NCI-H748 treated with DMSO at 0.1 percent for 48 hours (cell line): ENCODE measurements around the gene MSANTD7.
A peak's percentile ranks its signal among the peaks of the same experiment; 100 is the strongest.
"Not testable (repeated sequence)": the region's sequence is repeated elsewhere in the genome, so short reads cannot be mapped to it uniquely, and the experiment has no call there.

Experiments
- DNase-seq: peaks from one replicate; lab custom pipeline; 2025; lab: John Stamatoyannopoulos, UW

The MSANTD7 gene

GRCh38 chr10:14837757-14838581, at the start of gene MSANTD7, which contains the start of the genes CDNF and HSPA14:
MSANTD7 (plus strand) TSS chr10:14838306; CDS start chr10:14842285, 3,979 bp downstream.
CDNF (minus strand) TSS chr10:14838037; CDS start chr10:14837946, 91 bp downstream.
HSPA14 (plus strand) TSS chr10:14838306; CDS start chr10:14838403, 97 bp downstream.
- DNase-seq, result peak; percentile 84

DNA sequence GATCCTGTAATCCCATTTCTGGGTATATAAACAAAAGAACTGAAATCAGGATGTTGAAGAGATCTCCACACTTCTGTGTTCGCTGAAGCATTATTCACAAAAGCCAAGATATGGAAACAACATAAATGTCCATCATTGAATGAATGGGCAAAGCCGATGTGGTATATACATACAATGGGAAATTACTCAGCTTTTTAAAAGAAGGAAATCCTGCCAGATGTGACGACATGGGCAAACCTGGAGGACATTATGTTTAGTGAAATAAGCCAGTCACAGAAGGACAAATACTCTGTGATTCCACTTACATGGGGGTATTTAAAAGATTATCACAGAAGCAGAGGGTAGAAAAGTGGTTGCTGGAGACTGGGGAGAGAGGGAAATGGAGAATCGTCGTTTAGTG, 39.5 kb upstream of the MSANTD7 start:
- DNase-seq, result no peak

DNA sequence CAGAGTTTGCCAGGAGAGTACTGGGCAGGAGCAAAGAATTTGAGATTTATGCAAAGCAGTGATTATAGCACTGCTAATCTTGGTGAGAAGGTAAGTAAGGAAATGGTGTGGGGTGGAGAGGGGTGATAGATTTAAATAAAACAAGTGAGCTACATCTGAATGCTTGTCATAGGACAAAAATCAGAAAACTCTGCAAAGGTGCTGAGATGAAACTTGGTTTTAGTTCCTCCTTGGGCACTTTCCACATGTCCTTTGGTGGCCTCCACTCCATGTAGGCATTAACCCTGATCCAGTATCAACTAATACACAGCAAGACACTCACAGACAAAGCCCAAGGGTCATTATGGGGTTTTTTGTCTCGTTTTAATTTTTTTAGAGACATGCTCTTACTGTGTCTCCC, 37.7 kb upstream of the MSANTD7 start:
- DNase-seq, result no peak

GRCh38 chr10:14801723-14802122, 36.4 kb upstream of the MSANTD7 start:
- DNase-seq, result no peak

DNA sequence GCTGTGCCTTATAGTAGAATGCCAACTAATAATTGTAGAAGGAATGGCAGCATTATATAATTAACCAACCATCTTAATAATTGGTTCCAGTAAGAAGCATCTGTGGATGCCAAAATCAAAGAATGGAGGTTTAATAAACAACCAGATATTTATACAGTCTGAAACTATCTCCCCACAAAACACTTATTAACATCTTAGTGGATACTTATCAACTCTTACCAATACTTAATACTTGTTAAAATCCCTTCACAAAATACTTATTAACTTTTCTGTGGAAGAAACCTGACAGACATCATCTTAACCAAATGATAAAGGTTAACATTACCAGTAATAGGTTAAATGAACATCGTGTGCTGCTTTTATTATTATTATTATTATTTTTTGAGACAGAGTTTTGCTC, 34.3 kb upstream of the MSANTD7 start:
- no peak for DNase-seq

GRCh38 chr10:14806318-14806717, 31.8 kb upstream of the MSANTD7 start:
- no peak for DNase-seq

GRCh38 chr10:14810969-14811953, 26.8 kb upstream of the MSANTD7 start:
- peak; percentile 17 for DNase-seq

GRCh38 chr10:14812271-14812670, 25.8 kb upstream of the MSANTD7 start:
- DNase-seq, result no peak

- DNase-seq, result no peak
These were observed 22.4 kb upstream of the MSANTD7 start for GRCh38 chr10:14815681-14816080.

GRCh38 chr10:14816717-14817116, 21.4 kb upstream of the MSANTD7 start:
- not testable (repeated sequence) for DNase-seq

GRCh38 chr10:14820010-14820774, 17.9 kb upstream of the MSANTD7 start:
- DNase-seq, result no peak

GRCh38 chr10:14820775-14821154, 17.3 kb upstream of the MSANTD7 start:
- no peak for DNase-seq

- DNase-seq, result no peak
These were observed 16.3 kb upstream of the MSANTD7 start for GRCh38 chr10:14821635-14822375.

GRCh38 chr10:14822879-14823755, 15.0 kb upstream of the MSANTD7 start:
- no peak for DNase-seq

GRCh38 chr10:14823966-14824365, 14.1 kb upstream of the MSANTD7 start:
- no peak for DNase-seq

DNA sequence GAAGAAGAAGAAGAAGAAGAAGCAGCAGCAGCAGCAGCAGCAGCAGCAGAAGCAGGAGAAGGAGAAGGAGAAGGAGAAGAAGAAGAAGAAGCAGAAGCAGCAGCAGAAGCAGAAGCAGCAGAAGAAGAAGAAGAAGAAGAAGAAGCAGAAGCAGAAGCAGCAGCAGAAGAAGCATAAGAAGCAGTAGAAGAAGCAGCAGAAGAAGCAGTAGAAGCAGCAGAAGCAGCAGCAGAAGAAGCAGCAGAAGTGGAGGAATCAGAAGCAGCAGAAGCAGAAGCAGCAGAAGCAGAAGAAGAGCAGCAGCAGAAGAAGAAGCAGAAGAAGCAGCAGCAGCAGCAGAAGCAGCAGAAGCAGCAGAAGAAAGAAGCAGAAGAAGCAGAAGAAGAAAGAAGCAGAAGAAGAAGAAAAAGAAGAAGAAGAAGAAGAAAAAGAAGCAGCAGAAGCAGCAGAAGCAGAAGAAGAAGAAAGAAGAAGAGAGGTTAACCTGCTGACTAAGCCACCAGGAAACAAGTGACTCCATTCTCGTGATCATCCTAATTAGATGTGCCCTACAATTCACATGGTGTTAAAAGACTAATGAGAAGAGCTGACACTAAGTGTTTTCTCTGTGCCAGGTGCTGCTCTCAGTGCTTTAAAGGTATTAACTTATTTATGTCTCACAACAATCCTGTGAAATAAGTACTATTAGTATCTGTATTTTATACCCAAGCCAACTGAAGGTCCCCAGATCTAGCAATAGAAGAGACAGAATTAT, 11.9 kb upstream of the MSANTD7 start:
- DNase-seq, result no peak

- DNase-seq, result no peak
These were observed 5.0 kb upstream of the MSANTD7 start for GRCh38 chr10:14833106-14833505.

DNA sequence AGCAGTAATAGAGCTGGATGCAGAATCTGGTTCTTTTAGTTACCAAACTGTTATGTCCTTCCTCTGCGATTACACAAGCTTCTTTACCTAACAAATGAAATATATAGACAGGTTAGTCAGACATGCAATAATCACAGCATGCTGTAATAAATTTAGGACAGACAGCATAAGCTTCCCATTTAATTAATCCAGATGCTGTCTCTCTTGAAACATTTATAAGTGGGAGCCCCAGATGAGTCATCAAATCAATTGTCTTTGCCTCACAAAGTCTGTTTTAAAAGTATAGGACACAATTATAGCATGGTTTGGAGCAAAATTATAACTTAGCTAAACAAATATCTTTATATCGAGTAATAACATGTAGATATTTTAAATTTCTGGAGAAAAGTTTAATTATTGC, 1.9 kb upstream of the MSANTD7 start:
- DNase-seq, result no peak

DNA sequence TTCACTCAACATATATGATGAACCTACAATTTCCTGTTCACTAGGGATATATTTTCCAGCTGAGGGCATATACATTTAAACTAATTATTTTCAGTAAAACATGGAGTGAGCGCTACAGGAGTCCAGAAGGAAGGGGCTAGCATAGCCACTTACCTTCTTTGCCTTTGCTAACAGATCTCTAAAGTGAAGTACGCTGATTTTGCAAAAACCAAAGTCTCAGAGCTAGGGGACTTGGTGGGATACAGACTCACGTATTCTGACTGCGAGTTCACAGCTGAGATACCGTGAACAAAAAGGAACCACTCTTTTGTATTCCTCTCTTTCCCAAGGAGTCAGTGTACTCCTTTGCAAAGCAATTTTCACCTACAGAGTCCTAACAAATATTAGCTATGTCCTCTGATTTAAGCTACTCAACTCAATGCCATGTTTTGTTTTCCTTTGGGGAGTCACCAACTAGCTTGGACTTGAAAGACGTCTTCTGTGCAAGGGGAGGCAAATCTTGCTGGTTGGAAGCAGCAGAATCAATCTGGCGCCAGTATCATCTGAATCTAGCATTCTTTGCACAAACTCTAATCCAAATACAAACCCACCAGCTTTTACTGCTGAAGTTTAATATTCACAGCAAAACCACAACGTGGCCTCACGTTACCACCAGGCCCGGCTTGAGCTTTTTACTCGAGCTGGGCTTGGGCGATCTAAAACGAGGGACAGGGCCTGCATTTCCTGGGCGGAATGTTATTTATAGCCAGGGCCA, 926 bp upstream of the MSANTD7 start:
- DNase-seq, result no peak
